ENCODE results near the gene ZKSCAN3. TPM values are rescaled to one million over a fixed set of nuclear protein-coding genes. Genes with fewer than 3 reads are reported as not detected.
"Not testable (repeated sequence)": the region's sequence is repeated elsewhere in the genome, so short reads cannot be mapped to it uniquely, and the experiment has no call there.

The ZKSCAN3 gene
- total and polyA plus RNA-seq, 4 donors: 1.1 to 13.2 (median 3.1) TPM

DNA sequence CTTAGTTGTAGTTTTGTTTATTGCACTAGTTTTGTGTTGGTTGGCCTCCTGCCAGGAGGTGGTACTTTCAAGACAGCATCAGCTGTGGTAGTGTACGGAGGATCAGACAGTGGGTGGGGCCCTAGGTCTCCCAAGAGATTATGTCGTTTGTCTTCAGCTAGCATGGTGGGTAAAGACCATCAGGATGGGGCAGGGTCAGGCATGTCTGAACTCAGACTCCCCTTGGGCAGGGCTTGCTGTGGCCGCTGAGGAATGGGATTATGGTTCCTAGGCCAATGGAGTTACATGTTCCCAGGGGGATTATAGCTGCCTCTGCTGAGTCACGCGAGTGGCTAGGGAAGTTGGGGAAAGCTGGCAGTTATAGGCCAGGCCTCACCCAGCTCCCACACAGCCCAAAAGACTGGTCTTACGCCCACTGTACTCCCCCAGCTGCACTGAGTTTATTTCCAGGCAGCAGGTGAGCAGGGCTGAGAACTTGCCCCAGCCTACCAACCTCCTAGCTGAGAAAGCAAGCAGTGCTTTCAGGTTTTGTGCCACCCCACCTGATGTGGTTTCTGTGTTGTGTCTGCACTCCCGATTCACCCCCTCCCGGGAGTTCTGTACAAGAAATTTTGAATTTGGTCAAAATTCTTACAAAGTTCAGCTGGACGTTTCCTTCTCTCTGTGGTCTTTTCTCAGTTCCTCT is 38.5 kb upstream of the ZKSCAN3 start:
- ATAC-seq (ENCODE audit: insufficient read depth, low FRiP score) (no peak), DNase-seq (no peak)
- Histone ChIP-seq H3K9me3 (ENCODE audit: control insufficient read depth in 4 of 4, insufficient read depth in 3 of 4, low read length in 3 of 4) (peaks cover 0 to 4% (median 0%) of the 10 kb centered on the region in 4 donors), H3K4me3 (no peak overlapping the region), H3K4me1 (ENCODE audit: control insufficient read depth in 5 of 5, insufficient read depth in 5 of 5, low read length in 5 of 5) (no peaks in the 10 kb centered on the region), H3K27ac (ENCODE audit: low read depth in 1 of 2, low read length in 1 of 2) (no peak overlapping the region), H3K9ac (ENCODE audit: insufficient read depth in 1 of 2, low read length in 2 of 2) (no peak overlapping the region), H3K36me3 (ENCODE audit: control insufficient read depth in 4 of 4, insufficient read depth in 4 of 4, low read length in 4 of 4) (no peaks in the 10 kb centered on the region), H3K27me3 (ENCODE audit: control insufficient read depth in 3 of 3, insufficient read depth in 3 of 3, low read length in 2 of 3) (no peaks in the 10 kb centered on the region)
- 88 to 95% methylated on average over 9 of the region's 9 CpGs for WGBS, 2 donors
- TF ChIP-seq, protein P1, sequence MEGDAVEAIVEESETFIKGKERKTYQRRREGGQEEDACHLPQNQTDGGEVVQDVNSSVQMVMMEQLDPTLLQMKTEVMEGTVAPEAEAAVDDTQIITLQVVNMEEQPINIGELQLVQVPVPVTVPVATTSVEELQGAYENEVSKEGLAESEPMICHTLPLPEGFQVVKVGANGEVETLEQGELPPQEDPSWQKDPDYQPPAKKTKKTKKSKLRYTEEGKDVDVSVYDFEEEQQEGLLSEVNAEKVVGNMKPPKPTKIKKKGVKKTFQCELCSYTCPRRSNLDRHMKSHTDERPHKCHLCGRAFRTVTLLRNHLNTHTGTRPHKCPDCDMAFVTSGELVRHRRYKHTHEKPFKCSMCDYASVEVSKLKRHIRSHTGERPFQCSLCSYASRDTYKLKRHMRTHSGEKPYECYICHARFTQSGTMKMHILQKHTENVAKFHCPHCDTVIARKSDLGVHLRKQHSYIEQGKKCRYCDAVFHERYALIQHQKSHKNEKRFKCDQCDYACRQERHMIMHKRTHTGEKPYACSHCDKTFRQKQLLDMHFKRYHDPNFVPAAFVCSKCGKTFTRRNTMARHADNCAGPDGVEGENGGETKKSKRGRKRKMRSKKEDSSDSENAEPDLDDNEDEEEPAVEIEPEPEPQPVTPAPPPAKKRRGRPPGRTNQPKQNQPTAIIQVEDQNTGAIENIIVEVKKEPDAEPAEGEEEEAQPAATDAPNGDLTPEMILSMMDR (IDR thresholded peaks at IDR 0.05; ENCODE audit: control extremely low read depth, extremely low read depth): no peak

DNA sequence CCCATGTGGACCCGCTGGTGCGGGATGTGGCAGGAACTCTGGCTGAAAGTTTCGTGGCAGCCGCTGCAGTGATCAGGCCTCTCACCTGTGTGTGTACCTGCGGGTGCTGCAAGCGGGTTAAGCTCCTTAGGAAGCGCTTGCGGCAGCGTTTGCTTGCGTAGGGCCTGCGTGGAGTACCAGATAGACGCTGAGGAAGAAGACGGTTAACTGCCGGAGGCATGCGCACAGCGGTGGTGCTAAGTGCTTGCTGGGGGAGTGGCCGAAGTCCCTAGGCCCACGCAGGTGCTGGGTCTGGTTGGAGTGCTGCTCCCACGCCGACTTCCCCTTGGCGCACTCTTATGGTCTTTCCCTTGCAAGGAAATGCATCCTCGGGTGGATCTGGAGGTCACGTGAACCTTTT is 36.8 kb upstream of the ZKSCAN3 start:
- Histone ChIP-seq H3K27ac (ENCODE audit: low read depth in 1 of 2, low read length in 1 of 2) (no peak overlapping the region), H3K9me3 (ENCODE audit: control insufficient read depth in 4 of 4, insufficient read depth in 3 of 4, low read length in 3 of 4) (peaks cover 0 to 4% (median 0%) of the 10 kb centered on the region in 4 donors), H3K9ac (ENCODE audit: insufficient read depth in 1 of 2, low read length in 2 of 2) (no peak overlapping the region), H3K4me1 (ENCODE audit: control insufficient read depth in 5 of 5, insufficient read depth in 5 of 5, low read length in 5 of 5) (no peaks in the 10 kb centered on the region), H3K4me3 (no peak overlapping the region), H3K36me3 (ENCODE audit: control insufficient read depth in 4 of 4, insufficient read depth in 4 of 4, low read length in 4 of 4) (no peaks in the 10 kb centered on the region), H3K27me3 (ENCODE audit: control insufficient read depth in 3 of 3, insufficient read depth in 3 of 3, low read length in 2 of 3) (no peaks in the 10 kb centered on the region)
- no peak for ATAC-seq (ENCODE audit: insufficient read depth, low FRiP score)
- 93 to 95% methylated on average over 23 of the region's 23 CpGs for WGBS, 2 donors
- DNase-seq: no peak
- TF ChIP-seq, protein P1 (IDR thresholded peaks at IDR 0.05; ENCODE audit: control extremely low read depth, extremely low read depth): no peak

DNA sequence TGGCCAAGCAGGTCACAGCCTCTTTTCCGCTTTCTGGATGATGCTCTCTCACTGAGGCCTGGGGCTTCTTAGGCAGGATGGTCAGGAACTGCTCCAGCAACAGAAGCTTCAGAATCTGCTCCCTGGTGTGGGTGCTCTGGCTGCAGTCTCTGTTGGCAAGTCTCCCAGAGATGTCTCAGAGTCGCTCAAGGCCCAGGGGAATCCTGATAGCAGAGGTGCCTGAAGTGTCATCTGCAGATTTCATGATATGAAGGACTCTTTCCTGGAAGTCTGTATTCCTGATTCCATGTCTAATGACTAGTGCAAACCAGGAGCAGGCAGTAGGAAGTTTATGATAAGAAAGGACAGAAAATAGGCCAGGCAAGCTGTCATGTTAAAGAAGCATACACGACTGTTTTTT is 34.1 kb upstream of the ZKSCAN3 start:
- Histone ChIP-seq H3K27ac (ENCODE audit: low read depth in 1 of 2, low read length in 1 of 2) (no peak overlapping the region), H3K9me3 (ENCODE audit: control insufficient read depth in 4 of 4, insufficient read depth in 3 of 4, low read length in 3 of 4) (peaks cover 0 to 4% (median under 1%) of the 10 kb centered on the region in 4 donors), H3K27me3 (ENCODE audit: control insufficient read depth in 3 of 3, insufficient read depth in 3 of 3, low read length in 2 of 3) (no peaks in the 10 kb centered on the region), H3K9ac (ENCODE audit: insufficient read depth in 1 of 2, low read length in 2 of 2) (no peak overlapping the region), H3K4me1 (ENCODE audit: control insufficient read depth in 5 of 5, insufficient read depth in 5 of 5, low read length in 5 of 5) (no peaks in the 10 kb centered on the region), H3K4me3 (no peak overlapping the region), H3K36me3 (ENCODE audit: control insufficient read depth in 4 of 4, insufficient read depth in 4 of 4, low read length in 4 of 4) (no peaks in the 10 kb centered on the region)
- DNase-seq (no peak), ATAC-seq (ENCODE audit: insufficient read depth, low FRiP score) (no peak)
- TF ChIP-seq, protein P1 (IDR thresholded peaks at IDR 0.05; ENCODE audit: control extremely low read depth, extremely low read depth): no peak
- WGBS, 2 donors: 84 to 86% methylated on average over 3 of the region's 3 CpGs

DNA sequence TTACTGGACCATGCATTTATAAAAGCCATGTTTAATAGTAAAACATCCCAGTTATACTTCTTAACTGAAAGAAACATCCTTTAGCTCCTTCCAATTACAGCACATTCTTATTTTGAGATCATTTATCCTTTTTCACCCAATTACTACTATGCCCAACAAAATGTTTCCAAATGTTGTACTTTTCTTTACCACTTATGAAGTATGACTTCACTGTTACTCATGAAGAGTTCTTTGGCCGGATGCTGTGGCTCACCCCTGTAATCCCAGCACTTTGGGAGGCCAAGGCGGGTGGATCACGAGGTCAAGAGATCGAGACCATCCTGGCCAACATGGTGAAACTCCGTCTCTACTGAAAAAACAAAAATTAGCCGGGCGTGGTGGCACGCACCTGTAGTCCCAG is 31.9 kb upstream of the ZKSCAN3 start:
- DNase-seq; H3K4me3 ChIP-seq; H3K27me3 ChIP-seq (ENCODE audit: control insufficient read depth in 3 of 3, insufficient read depth in 3 of 3, low read length in 2 of 3); H3K4me1 ChIP-seq (ENCODE audit: control insufficient read depth in 5 of 5, insufficient read depth in 5 of 5, low read length in 5 of 5); ATAC-seq (ENCODE audit: insufficient read depth, low FRiP score); H3K9ac ChIP-seq (ENCODE audit: insufficient read depth in 1 of 2, low read length in 2 of 2); H3K27ac ChIP-seq (ENCODE audit: low read depth in 1 of 2, low read length in 1 of 2); H3K9me3 ChIP-seq (ENCODE audit: control insufficient read depth in 4 of 4, insufficient read depth in 3 of 4, low read length in 3 of 4); H3K36me3 ChIP-seq (ENCODE audit: control insufficient read depth in 4 of 4, insufficient read depth in 4 of 4, low read length in 4 of 4): not testable (repeated sequence)
- 93 to 96% methylated on average over 8 of the region's 8 CpGs for WGBS, 2 donors
